ENCODE data around the gene TSHR. TPM values are rescaled to one million over a fixed set of nuclear protein-coding genes. Genes with fewer than 3 reads are reported as not detected.

The TSHR gene
- total and polyA plus RNA-seq, 2 of the 4 experiments (the other 2 are of a cell fraction) = not detected

DNA sequence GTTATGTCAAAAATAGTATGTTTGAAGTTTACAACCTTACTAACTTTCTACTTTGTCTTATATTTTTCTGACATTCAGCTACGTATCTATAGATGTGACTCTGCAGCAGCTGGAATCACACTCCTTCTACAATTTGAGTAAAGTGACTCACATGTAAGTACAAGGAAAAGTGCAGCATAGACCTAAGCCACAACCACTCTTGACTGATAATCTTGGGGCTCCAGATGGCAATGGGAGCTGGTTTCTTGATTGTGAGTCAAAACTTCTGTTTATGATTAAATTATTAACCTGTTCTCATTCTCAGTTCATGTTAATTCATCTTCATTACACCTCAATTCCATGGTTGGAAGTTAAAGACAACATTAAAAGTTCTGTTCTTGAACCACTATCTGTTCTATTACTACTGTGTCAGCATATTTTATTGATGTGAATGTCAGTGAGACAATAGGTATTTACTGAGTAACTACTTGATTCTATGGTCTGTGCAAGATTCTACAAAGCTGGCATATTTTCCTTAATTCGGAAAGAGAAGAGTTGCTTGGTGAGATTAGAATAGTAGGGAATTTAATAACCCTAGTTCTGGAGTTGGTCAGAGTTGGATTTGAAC is 112.9 kb downstream of the TSHR start:
- H3K4me1 ChIP-seq (ENCODE audit: control insufficient read depth, insufficient read depth, low read length) = no peaks in the 10 kb centered on the region
- in situ Hi-C loops (cut with MboI; ENCODE audit: low sequenced_read_pairs) (no loop called here), intact Hi-C loops (cut with micrococcal nuclease) (no loop called here), dilution Hi-C loops (cut with HindIII; ENCODE audit: low sequenced_read_pairs, unreplicated experiment) (no loop called here)
- H3K79me1 ChIP-seq (ENCODE audit: low read depth in 1 of 2, low read length in 2 of 2) = no peaks in the 10 kb centered on the region
- H2AFZ ChIP-seq (replicated peaks; ENCODE audit: low read length, poor library complexity) = no peak overlapping the region
- no peak overlapping the region for H3K4me3 ChIP-seq (ENCODE audit: insufficient read depth, low read depth, low read length)
- no peak overlapping the region for H2AK5ac ChIP-seq (ENCODE audit: low read depth, low read length)
- ATAC-seq (ENCODE audit: low read depth) (no peak), DNase-seq (no peak)
- no peak overlapping the region for H3K23ac ChIP-seq (ENCODE audit: low read depth, low read length)
- H4K5ac ChIP-seq (ENCODE audit: low read depth, low read length) = no peak overlapping the region
- no peak overlapping the region for H3K14ac ChIP-seq (replicated peaks; ENCODE audit: low read depth, low read length)
- no peak overlapping the region for H2BK20ac ChIP-seq (ENCODE audit: low read depth, low read length)
- no peak overlapping the region for H3K18ac ChIP-seq (ENCODE audit: low read depth, low read length)
- no peak overlapping the region for H3K27ac ChIP-seq (ENCODE audit: insufficient read depth, low read length)
- no peak overlapping the region for H2AK9ac ChIP-seq (replicated peaks; ENCODE audit: low read depth, low read length, poor library complexity)
- H3K56ac ChIP-seq (ENCODE audit: extremely low read depth, insufficient read depth, low read length) = no peak overlapping the region
- H3K4me2 ChIP-seq (ENCODE audit: low read depth, low read length) = no peak overlapping the region
- no CpG with 5 or more reads among the region's 2 CpGs for WGBS, 2 experiments (ENCODE audit: extremely low coverage in 2 of 2, insufficient read length in 1 of 2)
- POLR2A ChIA-PET (ENCODE audit: unreplicated experiment) = no interaction called here
- no TSS peak for BruUV-seq (replicated peaks)
- H4K20me1 ChIP-seq (ENCODE audit: insufficient read depth, low read length) = no peaks in the 10 kb centered on the region
- TF ChIP-seq FOS (IDR thresholded peaks at IDR 0.05; ENCODE audit: low read depth, low read length) (no peak), MAFK (IDR thresholded peaks at IDR 0.05; ENCODE audit: low read depth, low read length) (peak; percentile 88)
- no peak overlapping the region for H4K8ac ChIP-seq (ENCODE audit: low read depth in 2 of 2, low read length in 2 of 2)
- no peak overlapping the region for H4K91ac ChIP-seq (ENCODE audit: insufficient read depth, low read depth, low read length)
- H3K36me3 ChIP-seq (ENCODE audit: control insufficient read depth, insufficient read depth, low read length) = no peaks in the 10 kb centered on the region
- H3K9me3 ChIP-seq (ENCODE audit: control insufficient read depth, insufficient read depth, low read length) = no peaks in the 10 kb centered on the region; the same call in 1 of the 2 replicates
- no peaks in the 10 kb centered on the region for H3K27me3 ChIP-seq (ENCODE audit: control insufficient read depth, insufficient read depth, low read length)
- no peaks in the 10 kb centered on the region for H3K9me1 ChIP-seq (ENCODE audit: insufficient read depth, low read length)
- no peak overlapping the region for H2BK15ac ChIP-seq (ENCODE audit: low read depth, low read length)
- H3K9ac ChIP-seq (ENCODE audit: low read depth, low read length) = no peak overlapping the region
- no peak overlapping the region for H3K4ac ChIP-seq (ENCODE audit: low read depth, low read length)
- H2BK5ac ChIP-seq (ENCODE audit: low read depth, low read length, poor library complexity, severe bottlenecking) = no peak overlapping the region
- CTCF ChIA-PET = no interaction called here
- no peak overlapping the region for H2BK120ac ChIP-seq (ENCODE audit: low read depth, low read length)
